Measurements from ENCODE around the gene RFC5.
"Not testable (repeated sequence)": the region's sequence is repeated elsewhere in the genome, so short reads cannot be mapped to it uniquely, and the experiment has no call there.

The RFC5 gene

GRCh38 chr12:118070650-118071049 lies 54.1 kb downstream of the RFC5 start:
- no peak for DNase-seq (ENCODE audit: low read depth in 2 of 2, low spot score in 1 of 2)

GRCh38 chr12:118073768-118074167 lies 57.3 kb downstream of the RFC5 start:
- no peak for DNase-seq (ENCODE audit: low read depth in 2 of 2, low spot score in 1 of 2)

GRCh38 chr12:118081521-118081920 lies 65.0 kb downstream of the RFC5 start:
- DNase-seq (ENCODE audit: low read depth in 2 of 2, low spot score in 1 of 2): not testable (repeated sequence)
